ENCODE data around the gene ASZ1. TPM values are rescaled to one million over a fixed set of nuclear protein-coding genes. Genes with fewer than 3 reads are reported as not detected.

Gene ASZ1
- total RNA-seq, 1 donor from 2014 or later: not detected

DNA sequence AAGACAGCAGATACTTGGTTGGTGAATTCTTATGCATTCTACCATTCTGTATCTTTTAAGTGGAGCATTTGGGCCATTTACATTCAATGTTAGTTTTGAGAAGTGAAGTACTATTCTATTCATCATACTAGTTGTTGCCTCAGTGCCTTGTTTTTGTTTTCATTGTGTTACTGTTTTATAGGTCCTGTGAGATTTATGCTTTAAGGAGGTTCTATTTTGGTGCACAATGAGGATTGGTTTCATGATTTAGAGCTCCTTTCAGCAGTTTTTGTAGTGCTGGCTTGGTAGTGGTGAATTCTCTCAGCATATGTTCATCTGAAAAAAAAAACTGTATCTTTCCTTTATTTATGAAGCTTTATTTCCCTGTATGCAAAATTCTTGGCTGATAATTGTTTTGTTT lies 81.1 kb downstream of the ASZ1 start:
- DNase-seq (ENCODE audit: low read depth, low spot score): no peak

GRCh38 chr7:117338020-117338419 lies 89.3 kb downstream of the ASZ1 start:
- no peak for DNase-seq (ENCODE audit: low read depth, low spot score)

DNA sequence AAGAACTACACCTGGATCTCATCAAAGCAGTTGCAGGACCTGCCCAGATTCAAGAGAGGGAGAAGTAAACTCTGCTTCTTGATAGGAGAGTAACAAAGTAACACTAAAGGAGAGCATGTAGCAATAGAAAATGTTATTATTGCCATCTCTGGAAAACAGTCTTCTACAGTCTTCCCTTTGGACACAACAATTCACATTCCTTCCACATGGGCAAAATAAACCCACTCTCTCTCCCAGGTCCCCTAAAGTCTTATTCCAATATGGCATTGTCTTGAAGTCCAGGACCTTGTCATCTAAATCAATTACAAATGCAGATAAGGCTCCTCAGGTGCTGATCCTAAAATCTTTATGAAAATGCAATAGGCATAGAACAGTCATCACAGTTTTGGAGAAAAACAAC lies 94.1 kb downstream of the ASZ1 start:
- no peak for DNase-seq (ENCODE audit: low read depth, low spot score)

GRCh38 chr7:117332031-117332430 lies 95.3 kb downstream of the ASZ1 start:
- DNase-seq (ENCODE audit: low read depth, low spot score): no peak

DNA sequence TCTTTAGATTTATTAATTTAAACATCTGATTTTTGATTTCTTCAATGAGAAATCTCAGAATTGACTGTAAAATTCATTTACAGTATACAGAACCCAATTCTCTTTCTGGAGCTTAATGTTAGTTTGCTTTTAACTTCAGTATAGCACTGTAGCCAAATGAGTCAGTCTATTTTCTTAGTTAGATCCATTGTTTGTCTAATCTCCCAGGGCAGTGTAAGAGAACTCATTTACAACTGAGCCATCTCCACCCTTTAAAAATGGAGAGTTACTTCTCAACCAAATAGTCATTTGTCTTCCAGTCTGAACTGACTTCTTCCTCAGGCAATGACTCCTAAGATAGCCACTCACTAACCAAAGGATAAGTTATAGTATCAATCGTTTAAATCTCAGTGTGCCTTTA lies 101.5 kb downstream of the ASZ1 start:
- DNase-seq (ENCODE audit: low read depth, low spot score): no peak

- no peak for DNase-seq (ENCODE audit: low read depth, low spot score)
These were observed 102.3 kb downstream of the ASZ1 start for GRCh38 chr7:117324960-117325359.

GRCh38 chr7:117323851-117324711 lies 103.2 kb downstream of the ASZ1 start:
- DNase-seq (ENCODE audit: low read depth, low spot score): no peak

DNA sequence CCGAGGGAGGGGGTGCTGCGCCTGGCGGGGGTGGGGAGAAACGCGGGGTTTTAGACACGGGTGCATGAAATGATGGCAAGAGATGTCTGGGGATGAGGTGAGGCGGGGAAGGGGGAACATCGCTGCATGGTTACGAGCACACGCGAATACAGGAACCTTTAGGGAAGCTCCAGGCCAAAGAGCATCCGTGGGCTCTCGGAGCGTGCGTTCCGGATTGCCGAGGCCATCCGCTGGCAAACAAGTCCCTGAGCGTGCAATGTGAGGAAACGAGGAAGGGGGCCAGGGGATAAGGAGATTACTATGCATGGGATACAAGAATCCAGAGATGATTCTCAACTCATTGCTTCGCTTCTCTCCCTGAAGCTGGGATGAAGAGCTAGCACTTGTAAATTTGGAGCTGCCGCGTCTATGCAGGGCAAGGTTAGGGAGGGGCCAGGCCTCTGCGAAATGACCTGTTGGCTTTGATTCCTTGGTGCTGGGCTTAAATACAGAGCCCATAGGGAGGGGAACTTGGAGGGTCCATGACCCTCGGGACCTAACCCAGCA lies 103.9 kb downstream of the ASZ1 start:
- no peak for DNase-seq (ENCODE audit: low read depth, low spot score)

GRCh38 chr7:117322741-117323304 lies 104.5 kb downstream of the ASZ1 start, which contains the start of gene WNT2:
TSS of gene WNT2 (minus strand) at chr7:117323058. CDS start at chr7:117322989, 69 bp downstream.
- DNase-seq (ENCODE audit: low read depth, low spot score): no peak

DNA sequence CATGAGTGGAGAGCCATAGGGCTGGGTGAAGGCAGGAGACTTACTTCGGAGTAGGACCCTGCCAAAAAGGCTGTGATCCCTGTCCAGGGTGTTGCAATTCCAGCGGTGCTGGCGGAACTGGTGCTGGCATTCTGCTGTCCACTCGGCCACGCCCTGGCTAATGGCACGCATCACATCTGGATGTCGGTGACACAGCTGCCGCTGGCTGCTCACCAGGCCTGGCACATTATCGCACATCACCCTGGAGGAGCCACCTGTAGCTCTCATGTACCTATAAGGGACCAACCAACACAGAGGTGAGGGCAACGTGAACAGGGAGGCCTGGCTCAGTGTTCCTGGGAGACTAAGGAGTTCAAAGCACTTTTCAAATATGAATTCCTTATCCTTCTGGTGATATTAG lies 106.8 kb downstream of the ASZ1 start:
- DNase-seq (ENCODE audit: low read depth, low spot score): no peak

DNA sequence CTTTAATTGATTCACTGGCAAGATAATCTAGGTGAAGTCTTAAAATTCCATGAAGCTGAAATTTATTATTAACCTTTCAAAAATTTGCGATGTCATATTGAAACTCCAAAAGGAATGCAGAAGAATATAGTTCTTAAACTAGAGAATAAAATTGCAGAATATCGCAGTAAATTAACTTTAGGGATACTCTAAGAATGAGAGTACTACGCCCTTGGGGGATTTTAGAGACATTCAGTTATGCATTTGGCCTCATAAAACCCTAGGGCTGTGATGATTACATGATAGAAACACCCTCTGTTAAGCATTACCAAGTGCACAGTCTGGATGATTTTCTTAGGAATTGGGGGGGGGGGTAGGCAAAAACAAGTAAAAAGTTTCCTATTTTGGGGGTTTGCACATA lies 108.1 kb downstream of the ASZ1 start:
- no peak for DNase-seq (ENCODE audit: low read depth, low spot score)

DNA sequence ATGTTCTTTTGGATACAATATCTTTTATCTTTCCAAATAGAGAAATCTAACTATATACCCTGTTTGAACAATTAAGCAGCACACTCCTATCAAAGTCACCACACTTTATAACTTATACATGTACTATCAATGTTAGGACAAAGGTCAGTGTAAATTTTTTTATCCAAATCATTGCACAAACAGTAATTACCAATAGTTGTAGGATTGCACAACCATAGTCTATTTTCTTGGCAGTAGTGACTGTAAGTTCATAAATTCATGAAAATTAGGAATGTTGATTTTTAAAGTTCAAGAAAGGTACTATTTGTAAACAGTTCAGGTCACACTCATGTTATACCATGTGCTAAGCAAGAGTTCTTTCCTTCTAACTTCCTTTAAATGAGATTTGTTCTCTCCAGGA lies 113.7 kb downstream of the ASZ1 start:
- DNase-seq (ENCODE audit: low read depth, low spot score): no peak

Other genes starting within 250 kb of the ASZ1 start
- not detected in 2 replicates for gene WNT2, start 104.4 kb downstream of the ASZ1 start, total RNA-seq
- gene CFTR, start 52.5 kb upstream of the ASZ1 start, total RNA-seq: not detected in 2 replicates